HCT116 (cell line): Measurements from ENCODE around the gene ABCA1. TPM values are rescaled to one million over a fixed set of nuclear protein-coding genes. Genes with fewer than 3 reads are reported as not detected.

Source experiments
- ATAC-seq: fragments of 200-7000 bp; cut with Tn5 transposase; 2 replicates; pipeline ENCODE4 v1.9.1; 2020; ENCODE audit warnings: mild to moderate bottlenecking, moderate library complexity
- BruUV-seq: library from RNA; stranded (reverse); fragments of 400-500 nt; replicated peaks from 2 replicates; lab custom pipeline; 2021; lab: Mats Ljungman, UMichigan
- CTCF ChIA-PET: fragments of 300-600 bp; sonication (Branson Sonifier 250); formaldehyde crosslinking; loops from one replicate; lab custom pipeline; 2021; ENCODE audit warnings: antibody characterized with exemption; lab: Charles Lee
- POLR2A ChIA-PET: fragments of 300-600, 350-600 bp; sonication (Branson Sonifier 250); formaldehyde crosslinking; loops from one replicate; lab custom pipeline; 2021; ENCODE audit warnings: antibody characterized with exemption; lab: Charles Lee
- RAD21 ChIA-PET, 2 experiments: fragments of 300-600 bp; sonication (Branson Sonifier 250); formaldehyde crosslinking; loops; one replicate each; lab custom pipeline; 2023; ENCODE audit warnings: low total read pairs in 2 of 2; ENCODE audit not compliant: uncharacterized antibody in 2 of 2, unreplicated experiment in 2 of 2, low non-redundant PET in 1 of 2; lab: Charles Lee
- DNase-seq: peaks from one replicate; pipeline ENCODE4 v3.0.0-alpha.2; 2010; ENCODE audit warnings: low read depth, low spot score
- H2AFZ ChIP-seq: fragments of 200-600 bp; shearing (Covaris generic), sonication (generic); 2 replicates; pipeline ENCODE4 v1.6.1; 2017; ENCODE audit warnings: low read depth, mixed run types, mixed read lengths, antibody characterized with exemption, low read length; ENCODE audit not compliant: poor library complexity, severe bottlenecking
- H3K27ac ChIP-seq: 2 replicates; pipeline ENCODE4 v1.5.1; 2012; ENCODE audit warnings: low read depth, low read length
- H3K27me3 ChIP-seq: fragments of 200-600 bp; sonication (generic); 2 replicates; pipeline ENCODE4 v1.6.1; 2016; ENCODE audit warnings: mixed run types, low read length, mixed read lengths; ENCODE audit not compliant: insufficient read depth
- H3K36me3 ChIP-seq, 2 experiments: fragments of 200-500 bp in 1 of 2; fragments of 200-600 bp in 1 of 2; sonication (Bioruptor generic) in 1 of 2; sonication (generic) in 1 of 2; 2 replicates each; pipeline versions ENCODE4 v1.5.1 to v1.6.1; 2014 to 2016; ENCODE audit warnings: low read length in 2 of 2, inconsistent platforms in 1 of 2, mixed read lengths in 1 of 2, mixed run types in 1 of 2; ENCODE audit not compliant: insufficient read depth in 2 of 2, control insufficient read depth in 1 of 2
- H3K4me1 ChIP-seq, 2 experiments: fragments of 200-600 bp in 1 of 2; sonication (generic) in 1 of 2; 2 replicates each; pipeline versions ENCODE4 v1.5.1 to v1.6.1; 2012 to 2017; ENCODE audit warnings: low read length in 2 of 2, inconsistent platforms in 1 of 2, mild to moderate bottlenecking in 1 of 2, mixed read lengths in 1 of 2, mixed run types in 1 of 2, moderate library complexity in 1 of 2; ENCODE audit not compliant: insufficient read depth in 2 of 2, control insufficient read depth in 1 of 2
- H3K4me2 ChIP-seq: fragments of 200-600 bp; sonication (generic); 2 replicates; pipeline ENCODE4 v1.6.1; 2017; ENCODE audit warnings: mixed run types, low read length, mixed read lengths
- H3K4me3 ChIP-seq, 2 experiments: fragments of 200-600 bp in 1 of 2; sonication (generic) in 1 of 2; replicated peaks in 1 of 2; 2 replicates each; pipeline ENCODE4 v1.5.1; 2011 to 2016; ENCODE audit warnings: low read length in 2 of 2, control low read depth in 1 of 2, low read depth in 1 of 2, mild to moderate bottlenecking in 1 of 2, mixed read lengths in 1 of 2, mixed run types in 1 of 2
- H3K79me2 ChIP-seq: fragments of 200-600 bp; sonication (generic); 2 replicates; pipeline ENCODE4 v1.6.1; 2017; ENCODE audit warnings: mild to moderate bottlenecking, mixed run types, low read length, moderate library complexity, mixed read lengths; ENCODE audit not compliant: insufficient read depth
- H3K9ac ChIP-seq: fragments of 200-600 bp; sonication (generic); 2 replicates; pipeline ENCODE4 v1.6.1; 2016; ENCODE audit warnings: low read length, mixed read lengths
- H3K9me2 ChIP-seq: fragments of 200-600 bp; sonication (generic), shearing (Covaris generic); 2 replicates; pipeline ENCODE4 v1.6.1; 2017; ENCODE audit warnings: mixed run types, mild to moderate bottlenecking, moderate library complexity; ENCODE audit not compliant: insufficient read depth
- H3K9me3 ChIP-seq, 2 experiments: fragments of 200-500 bp in 1 of 2; fragments of 200-600 bp in 1 of 2; sonication (Bioruptor generic) in 1 of 2; sonication (generic) in 1 of 2; 2 replicates each; pipeline ENCODE4 v1.6.1; 2014 to 2017; ENCODE audit warnings: low read length in 2 of 2, mixed read lengths in 2 of 2, inconsistent platforms in 1 of 2, low read depth in 1 of 2, mild to moderate bottlenecking in 1 of 2, mixed run types in 1 of 2, moderate library complexity in 1 of 2; ENCODE audit not compliant: control insufficient read depth in 1 of 2, insufficient read depth in 1 of 2
- H4K20me1 ChIP-seq: fragments of 200-600 bp; sonication (generic), shearing (Covaris generic); 2 replicates; pipeline ENCODE4 v1.6.1; 2017; ENCODE audit warnings: mixed run types, mild to moderate bottlenecking, moderate library complexity; ENCODE audit not compliant: insufficient read depth
- CEBPB ChIP-seq: IDR thresholded peaks from 2 replicates; pipeline ENCODE4 v1.6.1; 2012; ENCODE audit warnings: low read depth
- CTCF ChIP-seq, 3 experiments: fragments of 200-600 bp in 1 of 3; sonication (generic) in 1 of 3; IDR thresholded peaks in 2 of 3; conservative IDR thresholded peaks in 1 of 3; 2 replicates each; pipeline ENCODE4 v1.5.1; 2012 to 2017; ENCODE audit warnings: low read depth in 2 of 3, low read length in 2 of 3, antibody characterized with exemption in 1 of 3, borderline replicate concordance in 1 of 3, control low read depth in 1 of 3, mild to moderate bottlenecking in 1 of 3, mixed read lengths in 1 of 3, mixed run types in 1 of 3, moderate library complexity in 1 of 3; ENCODE audit not compliant: insufficient read depth in 1 of 3
- EGR1 ChIP-seq: IDR thresholded peaks from 2 replicates; pipeline ENCODE4 v1.6.1; 2012; ENCODE audit warnings: low read depth
- EZH2 ChIP-seq: fragments of 200-600 bp; sonication (generic); IDR thresholded peaks from 2 replicates; pipeline ENCODE4 v1.6.1; 2017; ENCODE audit warnings: antibody characterized with exemption, mixed run types
- EZH2phosphoT487 ChIP-seq: fragments of 200-600 bp; IDR thresholded peaks from 2 replicates; pipeline ENCODE4 v1.6.1; 2018; ENCODE audit warnings: antibody characterized with exemption, borderline replicate concordance
- FOSL1 ChIP-seq: IDR thresholded peaks from 2 replicates; pipeline ENCODE4 v1.6.1; 2012; ENCODE audit warnings: low read depth
- MAX ChIP-seq: IDR thresholded peaks from 2 replicates; pipeline ENCODE4 v1.6.1; 2012
- POLR2A ChIP-seq: IDR thresholded peaks from 2 replicates; pipeline ENCODE4 v1.7.0; 2011; ENCODE audit warnings: borderline replicate concordance; ENCODE audit not compliant: insufficient read depth, insufficient read length; ENCODE audit errors: extremely low read depth
- POLR2AphosphoS5 ChIP-seq: IDR thresholded peaks from 2 replicates; pipeline ENCODE4 v1.6.1; 2011; ENCODE audit warnings: mild to moderate bottlenecking, low read depth, low read length, moderate library complexity
- SIN3A ChIP-seq: IDR thresholded peaks from 2 replicates; pipeline ENCODE4 v1.6.1; 2012; ENCODE audit warnings: low read depth
- SP1 ChIP-seq: IDR thresholded peaks from 2 replicates; pipeline ENCODE4 v1.6.1; 2012; ENCODE audit warnings: low read depth
- SRF ChIP-seq: IDR thresholded peaks from 2 replicates; pipeline ENCODE4 v1.6.1; 2012; ENCODE audit warnings: low read depth
- ZNF274 ChIP-seq: fragments of 200-500 bp; sonication (Bioruptor generic); IDR thresholded peaks from 2 replicates; pipeline ENCODE4 v1.6.1; 2014; ENCODE audit warnings: mild to moderate bottlenecking, low read depth, low read length, inconsistent platforms
- intact Hi-C: fragments of 100-400 bp; cut with micrococcal nuclease; formaldehyde crosslinking; loops from 2 replicates; pipeline ENCODE4 v1.10.0; 2022
- total RNA-seq: library from RNA; stranded (reverse); gene quantifications from one replicate; pipeline ENCODE4 v1.2.1, GENCODE V29; 2021; ENCODE audit not compliant: unreplicated experiment

ABCA1 gene
- total RNA-seq, 1 experiment from 2014 or later = 0.89 TPM

GRCh38 chr9:104868303-104868686 lies 59.7 kb downstream of the ABCA1 start:
- H3K79me2 ChIP-seq = no peaks in the 10 kb centered on the region
- intact Hi-C loops = loop anchor here (10.0 kb wide), 1 partner anchor 377 kb away; the partner anchor contains the start of gene SLC44A1
- TF ChIP-seq ZNF274 (no peak), SIN3A (no peak), SP1 (no peak), EZH2phosphoT487 (no peak), EZH2 (no peak), EGR1 (no peak), MAX (no peak), POLR2A (no peak), CEBPB (no peak), CTCF (IDR thresholded peaks at IDR 0.05 in 2 of 3, conservative IDR thresholded peaks at IDR 0.05 in 1 of 3; ENCODE audit: borderline replicate concordance in 1 of 3, insufficient read depth in 1 of 3, low read depth in 2 of 3, low read length in 2 of 3) (no peak), FOSL1 (no peak), POLR2AphosphoS5 (no peak), SRF (no peak)
- no peak overlapping the region for H3K4me2 ChIP-seq
- ChIA-PET CTCF (no interaction called here), POLR2A (no interaction called here), RAD21 (no interaction called here)
- H3K9me2 ChIP-seq = no peaks in the 10 kb centered on the region
- no peak overlapping the region for H3K27ac ChIP-seq
- DNase-seq (no peak), ATAC-seq (no peak)
- no TSS peak for BruUV-seq
- H4K20me1 ChIP-seq = no peaks in the 10 kb centered on the region
- H3K4me3 ChIP-seq = no peak overlapping the region
- no peaks in the 10 kb centered on the region for H3K36me3 ChIP-seq
- no peaks in the 10 kb centered on the region for H3K9me3 ChIP-seq
- H2AFZ ChIP-seq = no peak overlapping the region
- peaks cover 6 to 12% of the 10 kb centered on the region in 2 experiments; a peak in 2 of 4 replicates for H3K4me1 ChIP-seq
- no peaks in the 10 kb centered on the region for H3K27me3 ChIP-seq
- H3K9ac ChIP-seq = no peak overlapping the region
